ENCODE measurements around the gene ADPRH.

Gene ADPRH

DNA sequence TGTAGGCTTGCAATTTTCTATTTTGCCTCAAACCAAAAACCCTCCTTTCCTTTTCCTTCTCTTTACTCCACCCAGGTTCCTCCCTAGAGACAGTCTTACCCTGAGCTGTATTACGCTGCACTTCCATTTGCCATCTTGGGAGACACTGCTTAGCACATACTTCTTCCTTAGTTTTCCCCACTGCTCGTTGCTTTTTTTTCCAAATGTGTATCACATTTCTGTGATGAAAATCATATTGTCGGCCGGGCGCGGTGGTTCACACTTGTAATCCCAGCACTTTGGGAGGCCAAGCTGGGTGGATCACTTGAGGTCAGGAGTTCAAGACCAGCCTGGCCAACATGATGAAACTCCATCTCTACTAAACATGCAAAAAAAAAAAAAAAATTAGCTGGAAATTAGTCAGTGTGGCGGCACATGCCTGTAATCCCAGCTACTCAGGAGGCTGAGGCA lies 51.6 kb downstream of the ADPRH start:
- DNase-seq (ENCODE audit: low spot score): no peak

DNA sequence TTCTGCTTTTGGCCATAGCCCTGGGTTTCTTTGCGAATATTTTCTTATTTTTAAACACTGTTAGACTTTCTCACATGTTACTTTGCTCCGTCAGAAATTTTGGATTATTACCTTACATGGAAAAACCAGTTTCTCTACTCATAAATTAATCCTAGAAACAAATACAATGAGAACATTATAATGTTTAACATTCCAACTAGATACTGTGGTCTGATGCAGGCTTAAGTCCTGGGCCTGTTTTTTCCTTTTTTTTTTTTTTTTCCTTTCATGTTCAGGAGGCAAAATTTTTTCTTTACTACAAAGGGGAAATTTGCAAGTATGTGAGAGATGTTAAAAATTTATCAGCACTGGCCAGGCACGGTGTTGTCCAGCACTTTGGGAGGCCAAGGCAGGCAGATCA lies 52.2 kb downstream of the ADPRH start:
- no peak for DNase-seq (ENCODE audit: low spot score)

DNA sequence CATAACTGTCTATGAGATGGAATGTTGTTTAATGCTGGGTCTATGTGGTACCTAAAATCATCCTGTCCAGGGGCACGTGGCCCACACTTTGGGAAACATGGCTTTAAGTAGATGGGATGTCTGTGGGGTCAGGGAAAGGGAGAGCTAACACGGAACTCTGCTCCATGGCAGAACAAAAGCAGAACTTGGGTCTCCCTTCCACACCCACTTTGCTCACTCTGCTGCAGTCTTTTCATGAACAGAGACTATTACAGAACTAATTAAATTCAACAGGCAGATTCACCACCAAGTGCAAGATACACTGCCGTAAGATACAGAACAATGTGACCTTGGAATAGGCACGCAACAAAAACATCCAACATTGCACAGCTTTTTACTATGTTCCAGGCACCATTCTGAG lies 52.9 kb downstream of the ADPRH start:
- DNase-seq (ENCODE audit: low spot score): no peak

DNA sequence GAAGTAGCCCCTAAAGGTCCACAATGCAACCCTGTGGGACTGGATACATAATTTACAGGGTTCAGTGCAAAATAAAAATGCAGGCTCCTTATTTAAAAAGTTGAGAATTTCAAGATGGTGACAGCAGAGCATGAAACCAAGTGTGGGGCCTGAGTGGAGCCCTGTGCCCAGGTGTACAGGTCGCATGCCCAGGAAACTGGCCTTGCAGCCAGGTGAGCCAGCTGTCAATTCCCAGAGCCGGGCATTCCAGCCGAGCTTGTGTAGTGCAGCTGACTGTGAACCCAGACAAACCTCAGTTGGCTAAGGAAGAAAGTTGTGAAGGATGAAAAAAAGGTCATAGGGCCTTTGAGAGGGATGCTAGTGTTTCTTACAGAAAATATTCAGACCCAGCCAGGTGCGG lies 53.5 kb downstream of the ADPRH start:
- DNase-seq (ENCODE audit: low spot score): no peak

GRCh38 chr3:119635719-119636118 lies 56.4 kb downstream of the ADPRH start:
- DNase-seq (ENCODE audit: low spot score): no peak

- DNase-seq (ENCODE audit: low spot score): no peak
These were observed 57.0 kb downstream of the ADPRH start for GRCh38 chr3:119636249-119636648.

DNA sequence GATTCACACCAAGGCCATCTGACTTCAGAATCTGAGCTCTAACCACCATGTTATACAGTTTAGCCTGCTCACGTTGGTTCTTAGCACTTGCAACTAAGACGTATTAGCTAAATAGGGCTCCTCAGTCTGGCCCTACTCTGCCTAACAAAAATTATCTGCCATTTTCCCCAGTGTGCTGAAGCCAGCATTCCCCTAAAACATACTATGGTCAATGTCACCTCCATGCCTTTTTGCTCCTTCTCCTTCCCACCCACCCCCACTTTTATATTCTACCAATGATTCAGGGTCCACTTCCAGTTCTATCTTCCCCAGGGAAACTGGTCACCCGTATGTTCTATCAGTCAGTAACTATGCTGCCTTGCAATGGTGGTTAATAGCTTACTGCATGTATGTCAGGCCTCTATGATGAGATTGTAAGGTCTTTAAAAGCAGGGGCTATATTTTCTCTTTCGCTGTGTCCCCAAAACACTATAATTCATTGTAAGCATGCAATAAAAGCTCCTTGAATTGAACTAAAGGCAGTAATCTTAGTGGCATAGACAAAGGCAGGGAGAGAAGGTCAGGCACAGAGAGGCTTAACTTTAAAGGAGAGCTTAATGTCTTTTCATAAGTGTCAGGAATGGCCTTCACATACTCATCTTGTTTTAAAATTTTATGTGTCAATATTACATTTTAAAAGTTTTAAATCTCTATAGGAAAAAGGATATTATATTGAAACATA lies 57.8 kb downstream of the ADPRH start:
- DNase-seq (ENCODE audit: low spot score): no peak

DNA sequence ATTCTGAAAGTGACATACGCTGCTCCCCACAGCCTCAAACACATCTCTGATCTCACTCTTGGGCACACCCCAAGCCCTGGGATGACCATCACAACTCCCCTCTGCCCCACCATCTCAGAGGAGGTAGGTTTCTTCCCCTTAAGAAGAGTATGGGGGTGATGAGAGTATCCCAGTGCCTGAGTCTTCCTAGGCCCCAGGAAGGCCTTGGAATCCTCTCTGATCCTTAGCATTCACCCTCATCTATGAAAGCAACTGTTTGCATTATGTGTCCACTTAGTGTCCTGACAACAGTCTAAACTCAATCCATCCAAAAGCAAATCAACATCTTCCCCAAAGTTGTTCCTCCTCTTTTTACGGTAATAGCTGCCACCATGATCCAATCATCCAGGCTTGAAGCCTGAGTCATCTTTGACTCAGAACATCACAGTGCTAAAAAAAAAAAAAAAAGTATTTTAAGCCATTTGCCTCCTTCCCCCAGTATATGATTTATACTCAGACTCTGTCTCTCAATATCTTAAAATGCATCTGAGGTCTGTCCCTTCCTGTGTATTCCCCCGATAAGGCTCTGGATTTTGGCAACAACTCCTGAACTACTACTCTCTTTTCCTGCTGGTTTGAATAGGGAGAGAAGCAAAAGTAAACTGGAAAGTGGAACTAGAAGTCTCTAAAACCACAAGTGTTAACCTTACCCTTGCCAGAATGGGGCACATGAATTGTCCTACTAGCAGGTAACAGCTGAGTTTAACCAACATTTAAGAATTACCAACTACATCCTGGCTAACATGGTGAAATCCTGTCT lies 58.6 kb downstream of the ADPRH start:
- no peak for DNase-seq (ENCODE audit: low spot score)
